Prostate gland (tissue), 2 donors: Measurements from ENCODE around the gene SCRT2.

Experiments
- POLR2A ChIP-seq: fragments of 450-650 bp; IDR thresholded peaks from one replicate; pipeline ENCODE4 v1.6.1; 2016; ENCODE audit warnings: antibody characterized with exemption, mild to moderate bottlenecking
- TF ChIP-seq, protein P1 (sequence below), 4 experiments: fragments of 200-600 bp in 2 of 4; fragments of 450-650 bp in 2 of 4; sonication (generic) in 2 of 4; IDR thresholded peaks; 1 replicate in 3 of 4; 2 replicates in 1 of 4; pipeline ENCODE4 v1.5.1; 2016 to 2019; ENCODE audit warnings: antibody characterized with exemption in 4 of 4, mild to moderate bottlenecking in 2 of 4, moderate library complexity in 2 of 4

DNA sequence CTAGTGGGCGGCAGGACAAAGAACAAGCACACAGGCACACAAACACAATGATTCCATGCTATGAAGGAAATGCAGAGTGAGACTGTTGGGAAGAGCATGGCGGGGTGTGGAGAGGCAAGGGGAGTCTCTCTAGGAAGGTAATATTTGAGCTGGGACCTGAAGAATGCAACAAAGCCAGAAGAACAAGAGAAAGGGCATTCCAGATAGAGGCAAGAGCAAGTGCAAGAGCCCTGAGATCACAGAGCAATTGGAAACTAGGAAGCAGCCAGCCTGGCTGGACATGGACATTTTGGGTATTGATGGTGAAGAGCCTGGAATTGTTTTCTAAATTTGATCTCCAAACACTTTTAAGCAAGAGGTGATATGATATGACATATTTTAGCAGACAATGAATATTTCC, 38.0 kb downstream of the SCRT2 start:
- TF ChIP-seq, protein P1, sequence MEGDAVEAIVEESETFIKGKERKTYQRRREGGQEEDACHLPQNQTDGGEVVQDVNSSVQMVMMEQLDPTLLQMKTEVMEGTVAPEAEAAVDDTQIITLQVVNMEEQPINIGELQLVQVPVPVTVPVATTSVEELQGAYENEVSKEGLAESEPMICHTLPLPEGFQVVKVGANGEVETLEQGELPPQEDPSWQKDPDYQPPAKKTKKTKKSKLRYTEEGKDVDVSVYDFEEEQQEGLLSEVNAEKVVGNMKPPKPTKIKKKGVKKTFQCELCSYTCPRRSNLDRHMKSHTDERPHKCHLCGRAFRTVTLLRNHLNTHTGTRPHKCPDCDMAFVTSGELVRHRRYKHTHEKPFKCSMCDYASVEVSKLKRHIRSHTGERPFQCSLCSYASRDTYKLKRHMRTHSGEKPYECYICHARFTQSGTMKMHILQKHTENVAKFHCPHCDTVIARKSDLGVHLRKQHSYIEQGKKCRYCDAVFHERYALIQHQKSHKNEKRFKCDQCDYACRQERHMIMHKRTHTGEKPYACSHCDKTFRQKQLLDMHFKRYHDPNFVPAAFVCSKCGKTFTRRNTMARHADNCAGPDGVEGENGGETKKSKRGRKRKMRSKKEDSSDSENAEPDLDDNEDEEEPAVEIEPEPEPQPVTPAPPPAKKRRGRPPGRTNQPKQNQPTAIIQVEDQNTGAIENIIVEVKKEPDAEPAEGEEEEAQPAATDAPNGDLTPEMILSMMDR (IDR thresholded peaks at IDR 0.05) = no peak
- no peak for TF ChIP-seq POLR2A
